ENCODE results near the gene FGF8. TPM values are rescaled to one million over a fixed set of nuclear protein-coding genes. Genes with fewer than 3 reads are reported as not detected.
A peak's percentile ranks its signal among the peaks of the same experiment; 100 is the strongest.

Gene FGF8
- total and polyA plus RNA-seq, 7 experiments from 2014 or later = not detected

DNA sequence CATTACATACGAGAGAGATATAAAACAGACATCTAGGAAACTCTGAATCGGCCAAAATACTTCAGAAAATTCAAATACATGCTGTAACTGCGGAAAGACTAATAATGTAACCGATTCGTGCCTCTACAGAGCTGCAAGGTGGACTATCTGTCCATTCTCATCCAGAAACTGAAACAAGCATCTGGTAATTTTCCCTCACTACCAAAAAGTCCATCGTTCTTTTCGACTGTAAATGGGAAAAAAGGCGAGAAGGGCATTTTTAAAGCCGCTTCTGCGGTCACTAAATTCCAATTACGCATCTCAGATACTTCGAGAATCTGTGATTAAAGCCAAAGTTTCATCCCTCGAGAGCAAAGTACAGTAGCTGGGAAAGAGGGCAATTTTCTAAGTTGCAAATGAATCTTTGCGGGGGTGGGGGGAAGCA, 41.0 kb upstream of the FGF8 start:
- peaks cover 0 to 5% (median 0%) of the 10 kb centered on the region in 11 donors for H3K9me3 Mint-ChIP-seq
- Histone ChIP-seq H3K36me3 (ENCODE audit: control insufficient read depth in 2 of 3, insufficient read depth in 3 of 3, low read length in 3 of 3) (peaks cover 0 to 14% (median 8%) of the 10 kb centered on the region in 3 experiments), H3K4me1 (ENCODE audit: control insufficient read depth in 2 of 2, insufficient read depth in 2 of 2, low read length in 2 of 2) (peaks cover 32 to 35% of the 10 kb centered on the region in 2 donors), H3K27me3 (ENCODE audit: control insufficient read depth in 2 of 2, insufficient read depth in 2 of 2, low read length in 2 of 2) (no peaks in the 10 kb centered on the region), H3K9me3 (ENCODE audit: control insufficient read depth in 2 of 3, low read length in 3 of 3) (no peaks in the 10 kb centered on the region), H3K27ac (ENCODE audit: low read depth, low read length) (peak overlapping the region; percentile 82), H3K4me3 (ENCODE audit: low read length) (peak overlapping the region; percentile 81)
- ChIA-PET CTCF (interaction anchor here (0.6 to 1.9 kb wide), 6 partner anchors 13 to 825 kb away, joined by 3 to 8 read pairs (median 4); no protein-coding TSS in a partner anchor), POLR2A (interaction anchor here (0.7 to 4.9 kb wide), 6 partner anchors 11 to 122 kb away, joined by 4 to 42 read pairs (median 16); partner anchors contain the start of genes FBXW4 and NPM3)
- H3K4me1 Mint-ChIP-seq = peaks cover 40 to 66% (median 59%) of the 10 kb centered on the region in 7 donors
- peaks cover 3 to 18% (median 14%) of the 10 kb centered on the region in 5 donors for H3K36me3 Mint-ChIP-seq
- peaks cover 0 to 4% (median 0%) of the 10 kb centered on the region in 5 donors for H3K27me3 Mint-ChIP-seq
- H3K27ac Mint-ChIP-seq = peak overlapping the region; percentile 78 to 99 (median 98)
- ATAC-seq = no peak
- H3K4me3 Mint-ChIP-seq = peak overlapping the region; percentile 95 to 100 (median 97)
- intact Hi-C loops (cut with micrococcal nuclease) = loop anchor here (1.0 to 10.0 kb wide), 13 partner anchors 8 to 925 kb away; partner anchors contain the start of genes PPRC1 (in 2 of the 2), BTRC (in 1 of the 2), CUEDC2 (in 1 of the 2) and FBXW4 (in 1 of the 2)
- DNase-seq = no peak

GRCh38 chr10:101816376-101816775, 40.5 kb upstream of the FGF8 start:
- CTCF ChIA-PET = interaction anchor here (0.9 to 1.9 kb wide), 5 partner anchors 12 to 57 kb away, joined by 3 to 8 read pairs (median 4); no protein-coding TSS in a partner anchor
- no peaks in the 10 kb centered on the region for H3K27me3 ChIP-seq (ENCODE audit: control insufficient read depth in 2 of 2, insufficient read depth in 2 of 2, low read length in 2 of 2)
- H3K36me3 ChIP-seq (ENCODE audit: control insufficient read depth in 2 of 3, insufficient read depth in 3 of 3, low read length in 3 of 3) = peaks cover 0 to 17% (median 8%) of the 10 kb centered on the region in 3 experiments
- intact Hi-C loops (cut with micrococcal nuclease) = loop anchor here (2.0 to 10.0 kb wide), 10 partner anchors 14 to 926 kb away; partner anchors contain the start of genes PPRC1 (in 2 of the 2), BTRC (in 1 of the 2), CUEDC2 (in 1 of the 2) and FBXW4 (in 1 of the 2)
- Mint-ChIP-seq H3K9me3 (peaks cover 0 to 5% (median 0%) of the 10 kb centered on the region in 11 donors), H3K27me3 (peaks cover 0 to 4% (median 0%) of the 10 kb centered on the region in 5 donors), H3K36me3 (peaks cover 0 to 18% (median 15%) of the 10 kb centered on the region in 5 donors), H3K4me1 (peaks cover 35 to 66% (median 58%) of the 10 kb centered on the region in 7 donors), H3K4me3 (peak overlapping the region; percentile 95 to 100 (median 97)), H3K27ac (peak overlapping the region; percentile 43 to 99 (median 98))
- DNase-seq (no peak), ATAC-seq (no peak)
- H3K4me1 ChIP-seq (ENCODE audit: control insufficient read depth in 2 of 2, insufficient read depth in 2 of 2, low read length in 2 of 2) = peaks cover 34 to 35% of the 10 kb centered on the region in 2 donors
- H3K27ac ChIP-seq (ENCODE audit: low read depth, low read length) = peak overlapping the region; percentile 82
- no peaks in the 10 kb centered on the region for H3K9me3 ChIP-seq (ENCODE audit: control insufficient read depth in 2 of 3, low read length in 3 of 3)
- H3K4me3 ChIP-seq (ENCODE audit: low read length) = peak overlapping the region; percentile 81
- POLR2A ChIA-PET = interaction anchor here (0.7 to 4.9 kb wide), 6 partner anchors 11 to 122 kb away, joined by 4 to 42 read pairs (median 10); partner anchors contain the start of genes FBXW4 and NPM3

DNA sequence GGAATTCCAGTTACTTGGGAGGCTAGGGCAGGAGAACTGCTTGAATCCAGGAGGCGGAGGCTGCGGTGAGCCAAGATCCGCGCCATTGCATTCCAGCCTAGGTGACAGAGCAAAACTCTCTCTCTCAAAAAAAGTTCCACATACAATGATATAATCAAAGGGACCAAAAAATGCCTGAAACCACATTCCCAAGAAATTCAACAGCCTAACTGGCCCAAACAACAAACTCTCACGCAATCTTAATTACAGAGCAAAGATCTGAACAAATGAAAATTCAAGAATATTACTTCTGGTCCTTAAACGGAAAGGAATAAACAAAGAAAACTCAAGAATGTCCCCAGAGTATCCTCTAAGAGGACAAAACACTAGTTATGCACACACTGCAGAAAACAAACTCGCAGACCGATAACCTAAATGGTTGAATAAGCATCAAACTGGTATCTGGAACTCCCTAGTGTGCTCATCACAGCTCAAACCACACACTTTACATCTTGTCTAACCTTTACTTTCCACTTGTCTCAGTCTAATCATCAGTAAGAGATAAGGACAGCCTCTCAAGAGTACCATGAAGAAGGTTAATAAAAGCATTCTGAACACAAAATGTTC, 38.7 kb upstream of the FGF8 start:
- peaks cover 0 to 4% (median 0%) of the 10 kb centered on the region in 5 donors for H3K27me3 Mint-ChIP-seq
- H3K27me3 ChIP-seq (ENCODE audit: control insufficient read depth in 2 of 2, insufficient read depth in 2 of 2, low read length in 2 of 2) = no peaks in the 10 kb centered on the region
- H3K4me1 Mint-ChIP-seq = peaks cover 33 to 69% (median 59%) of the 10 kb centered on the region in 7 donors
- POLR2A ChIA-PET = interaction anchor here (0.5 to 0.8 kb wide), 4 partner anchors 11 to 791 kb away, joined by 3 to 5 read pairs (median 3); no protein-coding TSS in a partner anchor
- no peaks in the 10 kb centered on the region for H3K9me3 ChIP-seq (ENCODE audit: control insufficient read depth in 2 of 3, low read length in 3 of 3)
- intact Hi-C loops (cut with micrococcal nuclease) = loop anchor here (5.0 to 10.0 kb wide), 9 partner anchors 120 to 928 kb away; partner anchors contain the start of genes PPRC1 (in 2 of the 2), BTRC (in 1 of the 2), CUEDC2 (in 1 of the 2) and FBXW4 (in 1 of the 2)
- no peak for DNase-seq
- H3K27ac ChIP-seq (ENCODE audit: low read depth, low read length) = peak overlapping the region; percentile 82
- H3K4me3 ChIP-seq (ENCODE audit: low read length) = peak overlapping the region; percentile 81
- H3K36me3 Mint-ChIP-seq = peaks cover 0 to 26% (median 15%) of the 10 kb centered on the region in 5 donors
- H3K9me3 Mint-ChIP-seq = peaks cover 0 to 5% (median 0%) of the 10 kb centered on the region in 11 donors
- H3K4me3 Mint-ChIP-seq = peak overlapping the region; percentile 95 to 100 (median 97)
- H3K4me1 ChIP-seq (ENCODE audit: control insufficient read depth in 2 of 2, insufficient read depth in 2 of 2, low read length in 2 of 2) = peaks cover 31 to 33% of the 10 kb centered on the region in 2 donors
- no peak for ATAC-seq
- H3K27ac Mint-ChIP-seq = peak overlapping the region; percentile 59 to 99 (median 85)
- H3K36me3 ChIP-seq (ENCODE audit: control insufficient read depth in 2 of 3, insufficient read depth in 3 of 3, low read length in 3 of 3) = peaks cover 7 to 22% (median 17%) of the 10 kb centered on the region in 3 experiments
- CTCF ChIA-PET = interaction anchor here (0.7 to 1.8 kb wide), 2 partner anchors 15 to 30 kb away, joined by 3 to 6 read pairs; no protein-coding TSS in a partner anchor

DNA sequence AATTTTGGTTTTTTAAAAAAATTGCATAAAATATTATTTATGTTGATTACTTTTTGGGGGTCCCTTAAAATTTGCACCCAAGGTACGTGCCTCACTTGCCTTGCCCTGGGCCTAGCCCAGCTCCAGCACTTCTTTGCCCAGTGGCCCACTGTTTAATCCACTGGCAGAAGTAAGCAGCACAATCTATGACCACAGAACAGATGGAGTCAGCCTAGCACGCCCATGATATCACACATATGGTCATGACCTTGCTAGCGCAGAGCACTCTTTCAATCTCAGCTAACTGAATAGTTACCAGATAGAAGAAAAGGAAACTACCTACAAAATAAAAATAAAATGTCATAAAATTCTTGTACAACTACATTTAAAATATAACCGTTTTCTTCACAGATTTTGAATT, 36.7 kb upstream of the FGF8 start:
- no peak overlapping the region for H3K4me3 ChIP-seq (ENCODE audit: low read length)
- H3K36me3 Mint-ChIP-seq = peaks cover 0 to 28% (median 16%) of the 10 kb centered on the region in 5 donors
- peak overlapping the region in 8 of 10 donors; percentile 15 to 100 (median 95) for H3K4me3 Mint-ChIP-seq
- H3K4me1 Mint-ChIP-seq = peaks cover 30 to 61% (median 51%) of the 10 kb centered on the region in 7 donors
- peaks cover 7 to 32% (median 22%) of the 10 kb centered on the region in 3 experiments for H3K36me3 ChIP-seq (ENCODE audit: control insufficient read depth in 2 of 3, insufficient read depth in 3 of 3, low read length in 3 of 3)
- H3K27ac Mint-ChIP-seq = peak overlapping the region in 5 of 9 donors; percentile 31 to 99 (median 77)
- H3K27ac ChIP-seq (ENCODE audit: low read depth, low read length) = peak overlapping the region; percentile 52
- no peaks in the 10 kb centered on the region for H3K27me3 Mint-ChIP-seq
- H3K27me3 ChIP-seq (ENCODE audit: control insufficient read depth in 2 of 2, insufficient read depth in 2 of 2, low read length in 2 of 2) = no peaks in the 10 kb centered on the region
- POLR2A ChIA-PET = interaction anchor here (1.2 to 1.6 kb wide), 3 partner anchors 19 to 29 kb away, joined by 4 to 6 read pairs (median 5); partner anchors contain the start of gene NPM3
- H3K9me3 Mint-ChIP-seq = no peaks in the 10 kb centered on the region
- ATAC-seq (no peak), DNase-seq (no peak)
- CTCF ChIA-PET = no interaction called here
- peaks cover 25% of the 10 kb centered on the region in 2 donors for H3K4me1 ChIP-seq (ENCODE audit: control insufficient read depth in 2 of 2, insufficient read depth in 2 of 2, low read length in 2 of 2)
- H3K9me3 ChIP-seq (ENCODE audit: control insufficient read depth in 2 of 3, low read length in 3 of 3) = no peaks in the 10 kb centered on the region
- intact Hi-C loops (cut with micrococcal nuclease) = loop anchor here (10.0 kb wide), 3 partner anchors 118 to 832 kb away; partner anchors contain the start of genes CUEDC2 (in 1 of the 2), FBXW4 (in 1 of the 2) and TRIM8 (in 1 of the 2)

DNA sequence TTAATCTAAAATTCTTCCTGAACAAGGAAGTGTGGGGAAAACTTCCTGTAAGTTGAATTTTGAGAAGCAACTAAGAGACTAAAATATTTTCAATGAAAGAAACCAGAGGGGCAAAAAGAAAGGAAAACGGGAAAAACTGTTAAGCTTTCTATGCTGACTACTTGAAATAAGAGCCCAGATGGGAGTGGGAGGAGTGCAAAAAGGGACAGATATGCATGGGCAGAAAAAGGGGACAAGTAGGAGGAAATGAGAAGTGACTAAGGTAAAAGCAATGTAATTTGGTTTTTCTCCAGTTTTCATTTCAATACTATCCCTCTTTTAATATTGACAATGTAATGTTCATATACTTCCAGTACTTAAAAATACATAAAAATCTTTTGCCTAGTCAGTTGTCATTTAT, 31.2 kb upstream of the FGF8 start:
- H3K27ac Mint-ChIP-seq = peak overlapping the region in 6 of 9 donors; percentile 2 to 80 (median 43)
- POLR2A ChIA-PET = interaction anchor here (0.5 to 3.9 kb wide), 3 partner anchors 11 to 29 kb away, joined by 3 to 16 read pairs (median 3); partner anchors contain the start of gene OGA

More for the DNA sequence above, 31.2 kb upstream of the FGF8 start:
- H3K4me3 ChIP-seq (ENCODE audit: low read length) = no peak overlapping the region
- no peaks in the 10 kb centered on the region for H3K27me3 ChIP-seq (ENCODE audit: control insufficient read depth in 2 of 2, insufficient read depth in 2 of 2, low read length in 2 of 2)
- peaks cover 0 to 7% of the 10 kb centered on the region in 2 donors for H3K4me1 ChIP-seq (ENCODE audit: control insufficient read depth in 2 of 2, insufficient read depth in 2 of 2, low read length in 2 of 2)
- H3K9me3 ChIP-seq (ENCODE audit: control insufficient read depth in 2 of 3, low read length in 3 of 3) = no peaks in the 10 kb centered on the region
- CTCF ChIA-PET = no interaction called here
- Mint-ChIP-seq H3K27me3 (no peaks in the 10 kb centered on the region), H3K4me1 (peaks cover 2 to 44% (median 31%) of the 10 kb centered on the region in 7 donors), H3K36me3 (peaks cover 0 to 25% (median 14%) of the 10 kb centered on the region in 5 donors), H3K4me3 (peak overlapping the region in 1 of 10 donors; percentile 21), H3K9me3 (no peaks in the 10 kb centered on the region)
- intact Hi-C loops (cut with micrococcal nuclease) = loop anchor here in 1 of 2 donors (5.0 kb wide), 1 partner anchor 35 kb away; the partner anchor contains the start of gene KCNIP2
- peaks cover 11 to 82% (median 46%) of the 10 kb centered on the region in 3 experiments for H3K36me3 ChIP-seq (ENCODE audit: control insufficient read depth in 2 of 3, insufficient read depth in 3 of 3, low read length in 3 of 3)
- peak overlapping the region; percentile 22 for H3K27ac ChIP-seq (ENCODE audit: low read depth, low read length)
- ATAC-seq (no peak), DNase-seq (no peak)

Data from naive thymus-derived CD4-positive, alpha-beta T cell (primary cell).